Body of pancreas (tissue), 4 donors: ENCODE measurements around the gene NKX1-1.

Source experiments
- CTCF ChIP-seq, 7 experiments: fragments of 450-650 bp in 4 of 7; fragments of 200-600 bp in 3 of 7; sonication (generic) in 3 of 7; IDR thresholded peaks; one replicate each; pipeline ENCODE4 v1.5.1; 2016 to 2019; ENCODE audit warnings: antibody characterized with exemption in 7 of 7
- POLR2A ChIP-seq, 3 donors: fragments of 450-650 bp; IDR thresholded peaks; one replicate each; pipeline ENCODE4 v1.6.1; 2016; ENCODE audit warnings: antibody characterized with exemption in 3 of 3, mild to moderate bottlenecking in 2 of 3

GRCh38 chr4:1367936-1368289, 38.3 kb downstream of the NKX1-1 start:
- no peak for TF ChIP-seq CTCF (IDR thresholded peaks at IDR 0.05)
- TF ChIP-seq POLR2A (IDR thresholded peaks at IDR 0.05) = no peak
